Panc1 (cell line): ENCODE results near the gene WWOX. TPM values are rescaled to one million over a fixed set of nuclear protein-coding genes. Genes with fewer than 3 reads are reported as not detected.

Source experiments
- ATAC-seq: fragments of 200-7000 bp; cut with Tn5 transposase; 2 replicates; pipeline ENCODE4 v1.9.1; 2020; ENCODE audit warnings: mild to moderate bottlenecking, moderate library complexity
- BruUV-seq: library from RNA; stranded (reverse); fragments of 400-500 nt; replicated peaks from 2 replicates; lab custom pipeline; 2021; lab: Mats Ljungman, UMichigan
- CTCF ChIA-PET: fragments of 300-600 bp; sonication (Branson Sonifier 250); formaldehyde crosslinking; loops from one replicate; lab custom pipeline; 2022; ENCODE audit warnings: antibody characterized with exemption; lab: Charles Lee
- POLR2A ChIA-PET: fragments of 300-600 bp; sonication (Branson Sonifier 250); formaldehyde crosslinking; loops from one replicate; lab custom pipeline; 2022; ENCODE audit warnings: antibody characterized with exemption; lab: Charles Lee
- DNase-seq: peaks from one replicate; pipeline ENCODE4 v3.0.0-alpha.2; 2010; ENCODE audit warnings: low read depth, low spot score
- H3K27ac ChIP-seq: 2 replicates; pipeline ENCODE4 v1.5.1; 2011; ENCODE audit warnings: mild to moderate bottlenecking, low read length, inconsistent platforms
- H3K27me3 ChIP-seq: fragments of 200-500 bp; sonication (Bioruptor generic); 2 replicates; pipeline ENCODE4 v1.6.0; 2014; ENCODE audit warnings: low read length, inconsistent platforms; ENCODE audit not compliant: control insufficient read depth, insufficient read depth
- H3K36me3 ChIP-seq: fragments of 200-500 bp; sonication (Bioruptor generic); 2 replicates; pipeline ENCODE4 v1.5.1; 2014; ENCODE audit warnings: inconsistent platforms, mild to moderate bottlenecking, low read length, moderate library complexity; ENCODE audit not compliant: control insufficient read depth, insufficient read depth
- H3K4me1 ChIP-seq: 2 replicates; pipeline ENCODE4 v1.5.1; 2011; ENCODE audit warnings: inconsistent platforms, mild to moderate bottlenecking, low read length, moderate library complexity; ENCODE audit not compliant: control insufficient read depth, insufficient read depth
- H3K4me3 ChIP-seq, 2 experiments: 2 replicates each; pipeline ENCODE4 v1.5.1; 2011 to 2012; ENCODE audit warnings: low read depth in 2 of 2, low read length in 2 of 2, mild to moderate bottlenecking in 2 of 2, inconsistent platforms in 1 of 2, moderate library complexity in 1 of 2
- H3K9me3 ChIP-seq: fragments of 200-500 bp; sonication (Bioruptor generic); 2 replicates; pipeline ENCODE4 v1.5.1; 2014; ENCODE audit warnings: low read depth, mild to moderate bottlenecking, inconsistent platforms, low read length, moderate library complexity; ENCODE audit not compliant: control insufficient read depth, insufficient read depth
- POLR2AphosphoS5 ChIP-seq: IDR thresholded peaks from 2 replicates; pipeline ENCODE4 v1.6.1; 2012; ENCODE audit warnings: mild to moderate bottlenecking, low read depth, low read length, moderate library complexity
- REST ChIP-seq, 2 experiments: IDR thresholded peaks; 2 replicates each; pipeline ENCODE4 v1.6.1; 2011 to 2012; ENCODE audit warnings: low read depth in 2 of 2, control low read depth in 1 of 2, low read length in 1 of 2, mild to moderate bottlenecking in 1 of 2, moderate library complexity in 1 of 2; ENCODE audit not compliant: insufficient read depth in 1 of 2
- SIN3A ChIP-seq: IDR thresholded peaks from 2 replicates; pipeline ENCODE4 v1.6.1; 2012; ENCODE audit warnings: low read depth, mild to moderate bottlenecking, low read length, moderate library complexity, borderline replicate concordance; ENCODE audit not compliant: insufficient read depth
- TCF7L2 ChIP-seq: IDR thresholded peaks from 2 replicates; pipeline ENCODE4 v1.6.1; 2011; ENCODE audit warnings: mild to moderate bottlenecking, low read depth, low read length, inconsistent platforms
- in situ Hi-C: cut with HindIII; loops from 2 replicates; pipeline ENCODE4 v1.10.0; 2016; ENCODE audit warnings: low sequenced_read_pairs, low pct_unique_long_range_greater_than_20kb
- intact Hi-C: fragments of 100-400 bp; cut with micrococcal nuclease; formaldehyde crosslinking; loops from one replicate; pipeline ENCODE4 v1.10.0; 2022; ENCODE audit not compliant: unreplicated experiment
- total RNA-seq: library from RNA; stranded (reverse); gene quantifications from one replicate; pipeline ENCODE4 v1.2.1, GENCODE V29; 2021; ENCODE audit not compliant: unreplicated experiment
- TF ChIP-seq, protein P1 (sequence below): fragments of 450-650 bp; IDR thresholded peaks from 2 replicates; pipeline ENCODE4 v1.5.1; 2017; ENCODE audit warnings: mild to moderate bottlenecking

The WWOX gene
- total RNA-seq, 1 experiment from 2014 or later = 12.5 TPM

DNA sequence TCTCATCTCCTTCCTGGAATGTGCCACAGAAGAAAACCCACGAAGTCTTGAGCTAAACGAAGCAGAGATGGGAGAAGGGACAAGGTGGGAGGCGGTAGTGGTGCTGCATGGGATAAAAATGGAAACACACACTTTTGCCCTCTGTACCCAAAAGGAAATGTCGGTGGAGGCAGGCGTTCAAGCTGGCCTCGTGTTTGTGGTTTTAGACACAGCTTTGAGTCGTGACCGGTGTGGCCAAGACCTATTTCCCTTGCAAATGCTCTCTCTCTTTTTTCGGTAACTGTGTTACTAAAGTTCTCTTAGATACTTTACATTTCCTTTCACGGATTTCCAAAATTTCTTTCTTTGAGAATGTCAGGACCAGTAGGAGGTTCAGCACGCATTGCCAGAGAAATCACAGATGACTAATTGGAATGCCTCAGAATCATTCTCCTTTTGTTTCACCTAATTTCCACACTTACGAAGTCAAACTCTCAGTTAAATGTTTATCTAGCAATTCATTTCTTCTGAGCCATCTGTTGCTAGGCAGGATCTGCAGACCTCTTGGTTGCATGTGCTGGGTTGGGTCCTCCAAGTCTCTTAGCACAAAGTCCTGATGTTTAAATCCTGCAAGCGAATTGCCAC is 1088.8 kb downstream of the WWOX start:
- no peak for ATAC-seq
- in situ Hi-C loops (no loop called here), intact Hi-C loops (no loop called here)
- no peaks in the 10 kb centered on the region for H3K4me1 ChIP-seq
- H3K27ac ChIP-seq = no peak overlapping the region
- ChIA-PET POLR2A (no interaction called here), CTCF (interaction anchor here (0.6 kb wide), 1 partner anchor 361 kb away, joined by 4 read pairs; no protein-coding TSS in a partner anchor)
- no TSS peak for BruUV-seq
- no peaks in the 10 kb centered on the region for H3K27me3 ChIP-seq
- DNase-seq = no peak
- H3K4me3 ChIP-seq = no peak overlapping the region
- no peaks in the 10 kb centered on the region for H3K9me3 ChIP-seq
- TF ChIP-seq SIN3A (no peak), REST (IDR thresholded peaks at IDR 0.05; ENCODE audit: insufficient read depth in 1 of 2, low read depth in 2 of 2, low read length in 1 of 2) (no peak), POLR2AphosphoS5 (no peak)
- H3K36me3 ChIP-seq = no peaks in the 10 kb centered on the region

DNA sequence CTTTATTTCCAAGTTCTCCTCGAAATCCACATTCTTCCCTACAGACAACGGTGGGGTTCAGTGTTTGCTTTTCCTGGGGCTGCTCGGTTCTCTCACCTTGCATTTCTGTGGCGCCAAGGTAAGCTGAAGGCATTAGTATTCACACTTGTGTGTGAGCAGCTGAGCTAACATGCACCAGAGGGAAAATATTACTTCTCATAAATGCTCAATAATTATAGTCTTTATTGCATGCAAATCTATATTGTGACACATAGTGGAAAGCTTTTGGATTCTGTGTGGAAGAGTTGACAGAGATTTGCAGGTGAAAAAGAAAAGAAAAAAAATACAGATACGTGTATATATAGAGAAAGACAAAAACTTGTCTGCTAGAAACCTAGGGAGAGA is 1089.3 kb downstream of the WWOX start:
- Histone ChIP-seq H3K27me3 (no peaks in the 10 kb centered on the region), H3K4me1 (no peaks in the 10 kb centered on the region), H3K27ac (no peak overlapping the region), H3K4me3 (no peak overlapping the region), H3K36me3 (no peaks in the 10 kb centered on the region), H3K9me3 (no peaks in the 10 kb centered on the region)
- in situ Hi-C loops = no loop called here
- TF ChIP-seq SIN3A (no peak), REST (IDR thresholded peaks at IDR 0.05; ENCODE audit: insufficient read depth in 1 of 2, low read depth in 2 of 2, low read length in 1 of 2) (no peak), POLR2AphosphoS5 (no peak), TCF7L2 (no peak)
- TF ChIP-seq, protein P1, sequence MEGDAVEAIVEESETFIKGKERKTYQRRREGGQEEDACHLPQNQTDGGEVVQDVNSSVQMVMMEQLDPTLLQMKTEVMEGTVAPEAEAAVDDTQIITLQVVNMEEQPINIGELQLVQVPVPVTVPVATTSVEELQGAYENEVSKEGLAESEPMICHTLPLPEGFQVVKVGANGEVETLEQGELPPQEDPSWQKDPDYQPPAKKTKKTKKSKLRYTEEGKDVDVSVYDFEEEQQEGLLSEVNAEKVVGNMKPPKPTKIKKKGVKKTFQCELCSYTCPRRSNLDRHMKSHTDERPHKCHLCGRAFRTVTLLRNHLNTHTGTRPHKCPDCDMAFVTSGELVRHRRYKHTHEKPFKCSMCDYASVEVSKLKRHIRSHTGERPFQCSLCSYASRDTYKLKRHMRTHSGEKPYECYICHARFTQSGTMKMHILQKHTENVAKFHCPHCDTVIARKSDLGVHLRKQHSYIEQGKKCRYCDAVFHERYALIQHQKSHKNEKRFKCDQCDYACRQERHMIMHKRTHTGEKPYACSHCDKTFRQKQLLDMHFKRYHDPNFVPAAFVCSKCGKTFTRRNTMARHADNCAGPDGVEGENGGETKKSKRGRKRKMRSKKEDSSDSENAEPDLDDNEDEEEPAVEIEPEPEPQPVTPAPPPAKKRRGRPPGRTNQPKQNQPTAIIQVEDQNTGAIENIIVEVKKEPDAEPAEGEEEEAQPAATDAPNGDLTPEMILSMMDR = no peak
- ChIA-PET CTCF (interaction anchor here (0.6 kb wide), 1 partner anchor 361 kb away, joined by 4 read pairs; no protein-coding TSS in a partner anchor), POLR2A (no interaction called here)
- DNase-seq (no peak), ATAC-seq (no peak)
- no TSS peak for BruUV-seq
- intact Hi-C loops = no loop called here
